Parathyroid adenoma (tissue), 2 donors: ENCODE data around the gene MCL1.
"Not testable (repeated sequence)": the region's sequence is repeated elsewhere in the genome, so short reads cannot be mapped to it uniquely, and the experiment has no call there.

ENCODE experiments used
- H2AFZ ChIP-seq: fragments of 300-600 bp; sonication (generic); one replicate; pipeline ENCODE4 v1.7.0; 2017; ENCODE audit warnings: antibody characterized with exemption, mild to moderate bottlenecking
- H3K27ac ChIP-seq: fragments of 300-600 bp; sonication (generic); one replicate; pipeline ENCODE4 v1.7.0; 2017
- H3K27me3 ChIP-seq: fragments of 300-600 bp; sonication (generic); one replicate; pipeline ENCODE4 v1.7.0; 2017; ENCODE audit warnings: low read length; ENCODE audit not compliant: control insufficient read depth, insufficient read depth
- H3K36me3 ChIP-seq: fragments of 300-600 bp; sonication (generic); one replicate; pipeline ENCODE4 v1.7.0; 2017; ENCODE audit warnings: low read length; ENCODE audit not compliant: control insufficient read depth, insufficient read depth
- H3K4me1 ChIP-seq: fragments of 300-600 bp; sonication (generic); one replicate; pipeline ENCODE4 v1.7.0; 2017; ENCODE audit warnings: control low read depth
- H3K4me2 ChIP-seq: fragments of 300-600 bp; sonication (generic); one replicate; pipeline ENCODE4 v1.7.0; 2017; ENCODE audit warnings: low read length
- H3K4me3 ChIP-seq: fragments of 300-600 bp; sonication (generic); one replicate; pipeline ENCODE4 v1.7.0; 2017; ENCODE audit warnings: low read depth, low read length
- H3K79me2 ChIP-seq: fragments of 300-600 bp; sonication (generic); one replicate; pipeline ENCODE4 v1.7.0; 2017; ENCODE audit warnings: control low read depth
- H3K9ac ChIP-seq: fragments of 300-600 bp; sonication (generic); one replicate; pipeline ENCODE4 v1.7.0; 2017; ENCODE audit warnings: mild to moderate bottlenecking
- H3K9me3 ChIP-seq: fragments of 300-600 bp; sonication (generic); one replicate; pipeline ENCODE4 v1.7.0; 2017; ENCODE audit warnings: low read length; ENCODE audit not compliant: control insufficient read depth
- CTCF ChIP-seq: fragments of 300-600 bp; sonication (generic); IDR thresholded peaks from one replicate; pipeline ENCODE4 v1.7.0; 2017; ENCODE audit warnings: antibody characterized with exemption, mild to moderate bottlenecking
- donor health status: primary hyperparathyroidism.

MCL1 gene

GRCh38 chr1:150579110-150579944 lies at the start of gene MCL1:
Gene MCL1, minus strand, starts transcription at chr1:150579610. Its CDS starts 80 bp downstream, at chr1:150579530.
- H2AFZ ChIP-seq: peak within 1 kb of the TSS; percentile 95
- H3K9ac ChIP-seq: peak within 1 kb of the TSS; percentile 98
- peak within 1 kb of the TSS; percentile 97 for H3K27ac ChIP-seq
- no peaks in the 10 kb centered on the region for H3K36me3 ChIP-seq
- no peak for TF ChIP-seq CTCF
- H3K4me2 ChIP-seq: peak within 1 kb of the TSS; percentile 73
- peak within 1 kb of the TSS; percentile 99 for H3K4me3 ChIP-seq
- peaks cover 15% of the 10 kb centered on the region for H3K4me1 ChIP-seq
- H3K79me2 ChIP-seq: peaks cover 32% of the 10 kb centered on the region
- no peaks in the 10 kb centered on the region for H3K27me3 ChIP-seq
- no peaks in the 10 kb centered on the region for H3K9me3 ChIP-seq

GRCh38 chr1:150628766-150629114 lies 49.3 kb upstream of the MCL1 start:
- no peaks in the 10 kb centered on the region for H3K27me3 ChIP-seq
- no peak overlapping the region for H3K9ac ChIP-seq
- no peak for TF ChIP-seq CTCF
- peak overlapping the region; percentile 99 for H3K4me2 ChIP-seq
- H3K36me3 ChIP-seq: no peaks in the 10 kb centered on the region
- H3K4me3 ChIP-seq: peak overlapping the region; percentile 93
- H3K79me2 ChIP-seq: peaks cover 9% of the 10 kb centered on the region
- H3K9me3 ChIP-seq: no peaks in the 10 kb centered on the region
- peak overlapping the region; percentile 99 for H3K27ac ChIP-seq
- peak overlapping the region; percentile 93 for H2AFZ ChIP-seq
- peaks cover 2% of the 10 kb centered on the region for H3K4me1 ChIP-seq

- no peaks in the 10 kb centered on the region for H3K9me3 ChIP-seq
- no peak overlapping the region for H2AFZ ChIP-seq
- H3K36me3 ChIP-seq: no peaks in the 10 kb centered on the region
- no peak for TF ChIP-seq CTCF
- H3K27ac ChIP-seq: no peak overlapping the region
- H3K4me2 ChIP-seq: peak overlapping the region; percentile 99
- peaks cover 9% of the 10 kb centered on the region for H3K79me2 ChIP-seq
- no peak overlapping the region for H3K9ac ChIP-seq
- no peaks in the 10 kb centered on the region for H3K27me3 ChIP-seq
- peaks cover 2% of the 10 kb centered on the region for H3K4me1 ChIP-seq
- H3K4me3 ChIP-seq: peak overlapping the region; percentile 93
Measured at GRCh38 chr1:150627826-150628410, 48.5 kb upstream of the MCL1 start.

- H3K9me3 ChIP-seq: no peaks in the 10 kb centered on the region
- H3K4me3 ChIP-seq: no peak overlapping the region
- no peaks in the 10 kb centered on the region for H3K36me3 ChIP-seq
- H3K4me1 ChIP-seq: peaks cover 2% of the 10 kb centered on the region
- TF ChIP-seq CTCF: no peak
- peaks cover 9% of the 10 kb centered on the region for H3K79me2 ChIP-seq
- no peak overlapping the region for H3K4me2 ChIP-seq
- H3K9ac ChIP-seq: no peak overlapping the region
- H3K27ac ChIP-seq: no peak overlapping the region
- no peak overlapping the region for H2AFZ ChIP-seq
- H3K27me3 ChIP-seq: no peaks in the 10 kb centered on the region
Measured at GRCh38 chr1:150626150-150626549, 46.7 kb upstream of the MCL1 start.

- H2AFZ ChIP-seq, H3K79me2 ChIP-seq, H3K4me2 ChIP-seq, H3K4me3 ChIP-seq, H3K9ac ChIP-seq, H3K9me3 ChIP-seq, H3K27ac ChIP-seq, H3K27me3 ChIP-seq, H3K4me1 ChIP-seq, H3K36me3 ChIP-seq: not testable (repeated sequence)
Measured at GRCh38 chr1:150624546-150624945, 45.1 kb upstream of the MCL1 start.

- not testable (repeated sequence) for H3K27ac ChIP-seq, H3K36me3 ChIP-seq
Measured at GRCh38 chr1:150624134-150624533, 44.7 kb upstream of the MCL1 start.

More at GRCh38 chr1:150624134-150624533, 44.7 kb upstream of the MCL1 start:
- not testable (repeated sequence) for H2AFZ ChIP-seq, H3K9ac ChIP-seq, H3K27me3 ChIP-seq, H3K79me2 ChIP-seq, H3K4me3 ChIP-seq, H3K4me1 ChIP-seq, H3K4me2 ChIP-seq, H3K9me3 ChIP-seq
